COLO668 (cell line): ENCODE results near the gene STX18.
A peak's percentile ranks its signal among the peaks of the same experiment; 100 is the strongest.

ENCODE experiments used
- DNase-seq: peaks from one replicate; lab custom pipeline; 2025; ENCODE audit not compliant: unreplicated experiment; lab: John Stamatoyannopoulos, UW

Gene STX18

DNA sequence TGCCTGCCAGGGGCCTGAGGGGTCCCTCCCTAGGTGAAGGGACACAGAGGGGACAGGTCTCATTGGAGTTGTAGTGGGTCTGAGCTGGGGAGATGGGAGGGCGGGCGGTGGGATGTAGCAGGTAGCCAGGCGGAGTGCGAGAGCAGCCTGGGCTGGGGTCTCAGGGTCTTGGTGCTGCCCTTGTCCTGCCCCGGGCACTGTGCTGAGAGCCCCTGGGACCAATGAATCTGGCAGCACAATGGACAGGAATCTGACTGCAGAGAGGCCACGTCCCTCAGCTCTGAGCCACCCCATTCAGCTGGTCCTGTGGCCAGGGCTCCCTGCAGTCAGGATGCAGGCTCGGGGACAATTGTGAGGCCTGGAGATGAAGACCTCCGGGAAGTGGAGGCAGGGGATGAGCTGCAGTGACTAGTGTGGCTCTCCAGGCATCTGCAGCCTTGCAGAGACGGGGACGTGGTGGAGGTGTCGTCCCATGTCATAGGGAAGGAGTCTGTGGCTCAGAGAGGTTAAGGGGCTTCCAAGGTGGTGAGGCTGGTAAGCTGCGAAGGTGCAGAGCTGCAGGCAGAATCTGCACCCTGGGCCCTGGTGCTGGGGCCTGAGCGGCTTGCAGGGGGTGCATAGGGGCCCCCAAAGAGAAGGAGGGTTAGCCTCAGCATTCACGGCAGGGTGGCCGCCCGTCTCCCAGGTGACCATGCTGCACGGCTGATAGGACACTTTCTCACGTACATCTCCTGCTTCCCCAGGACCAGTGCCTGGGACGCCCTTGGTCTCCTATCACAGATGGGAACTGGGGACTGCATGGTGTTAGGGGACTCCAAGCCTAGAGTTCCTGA is 134.3 kb downstream of the STX18 start:
- DNase-seq, result no peak

DNA sequence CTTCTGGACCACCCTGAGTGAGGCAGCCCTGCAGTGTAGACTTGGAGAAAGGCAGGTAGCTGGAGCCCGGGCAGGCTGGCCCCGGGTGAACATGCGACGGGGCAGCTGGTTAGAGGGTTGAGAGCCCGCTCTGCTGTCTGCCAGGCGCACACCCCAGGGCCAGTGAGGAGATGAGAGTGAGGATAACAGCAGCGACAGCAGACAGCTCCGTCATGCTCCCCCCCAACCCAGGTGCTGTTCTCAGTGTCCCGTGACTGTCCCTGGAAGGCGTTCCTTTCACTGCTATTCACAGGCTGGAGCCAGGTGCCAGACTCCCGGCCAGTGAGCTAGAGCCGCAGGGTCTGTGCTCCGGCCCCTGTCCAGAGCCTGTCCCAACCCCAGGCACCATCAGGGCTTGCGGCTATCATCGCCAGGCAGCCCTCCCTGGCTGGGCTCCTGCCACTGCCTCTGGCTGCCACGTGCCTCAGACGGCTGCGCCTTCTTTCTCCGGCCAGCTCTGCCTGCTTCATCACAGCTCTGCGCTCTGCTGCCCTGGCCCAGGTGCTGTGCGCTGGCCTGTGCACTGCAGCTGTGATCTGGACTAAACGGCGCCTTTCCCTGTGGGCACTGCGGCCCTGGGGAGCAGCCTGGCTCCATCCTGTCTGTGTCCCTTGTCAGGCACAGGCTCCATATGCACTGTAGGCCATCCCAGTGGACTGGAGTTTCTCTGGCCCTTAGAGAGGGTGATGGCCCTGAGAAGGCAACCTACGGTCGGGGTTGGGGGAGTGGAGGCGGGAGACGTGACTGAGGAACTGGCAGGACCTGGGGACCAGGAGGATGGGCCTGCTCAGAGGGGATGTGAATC is 135.2 kb downstream of the STX18 start:
- DNase-seq, result peak; percentile 25

- no peak for DNase-seq
Observed at GRCh38 chr4:4405358-4405962, 136.4 kb downstream of the STX18 start.

- DNase-seq, result no peak
Observed at GRCh38 chr4:4402966-4403365, 138.9 kb downstream of the STX18 start.

- DNase-seq, result no peak
Observed at GRCh38 chr4:4401036-4401435, 140.8 kb downstream of the STX18 start.

GRCh38 chr4:4398430-4398829 is 143.4 kb downstream of the STX18 start:
- no peak for DNase-seq

GRCh38 chr4:4397441-4397819 is 144.4 kb downstream of the STX18 start:
- DNase-seq, result no peak

- DNase-seq, result no peak
Observed at GRCh38 chr4:4396628-4397440, 145.0 kb downstream of the STX18 start.

- DNase-seq, result peak; percentile 69
Observed at GRCh38 chr4:4395849-4396627, 145.8 kb downstream of the STX18 start.

DNA sequence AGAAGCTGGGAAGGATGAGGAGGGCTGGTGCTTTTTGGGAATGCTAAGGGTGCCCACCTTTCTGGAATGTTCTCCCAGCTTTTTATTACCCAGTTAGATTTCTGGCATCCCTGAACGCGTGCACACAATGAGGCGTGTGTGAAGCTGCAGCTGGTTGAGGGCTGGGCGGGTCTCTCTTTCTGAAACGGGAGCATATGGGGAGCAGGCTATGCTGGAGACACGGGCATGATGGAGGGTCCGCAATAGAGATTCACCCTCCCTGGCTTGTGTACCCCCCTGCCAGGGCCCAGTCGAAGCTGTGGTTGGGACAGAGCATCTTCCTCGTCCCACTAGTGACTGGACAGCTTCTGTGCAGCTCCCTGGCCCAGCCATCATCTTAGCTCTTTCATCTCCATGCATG is 146.5 kb downstream of the STX18 start:
- DNase-seq, result no peak

DNA sequence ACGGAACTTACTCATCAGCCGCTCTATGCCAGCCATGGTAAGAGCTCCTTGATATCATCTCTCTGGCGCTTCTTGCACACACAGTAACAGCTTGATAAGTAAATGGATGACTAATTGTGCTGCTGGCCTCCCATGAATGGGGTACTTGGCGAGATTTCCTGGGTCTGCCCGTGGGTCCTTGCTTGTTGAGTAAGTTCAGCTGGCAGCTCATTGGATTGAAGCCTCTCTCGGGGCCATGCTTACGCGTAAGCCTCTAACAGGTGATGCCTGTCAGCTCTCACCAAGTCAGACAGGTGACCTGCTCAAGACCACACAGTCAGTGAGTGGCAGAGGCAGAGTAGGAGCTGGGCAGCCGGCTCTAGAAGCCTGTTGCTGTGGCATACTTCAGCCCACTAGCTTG is 147.2 kb downstream of the STX18 start:
- no peak for DNase-seq

- no peak for DNase-seq
Observed at GRCh38 chr4:4392501-4393183, 149.2 kb downstream of the STX18 start.

GRCh38 chr4:4391866-4392265 is 150.0 kb downstream of the STX18 start:
- no peak for DNase-seq

GRCh38 chr4:4390515-4391240 is 151.2 kb downstream of the STX18 start:
- DNase-seq, result no peak

DNA sequence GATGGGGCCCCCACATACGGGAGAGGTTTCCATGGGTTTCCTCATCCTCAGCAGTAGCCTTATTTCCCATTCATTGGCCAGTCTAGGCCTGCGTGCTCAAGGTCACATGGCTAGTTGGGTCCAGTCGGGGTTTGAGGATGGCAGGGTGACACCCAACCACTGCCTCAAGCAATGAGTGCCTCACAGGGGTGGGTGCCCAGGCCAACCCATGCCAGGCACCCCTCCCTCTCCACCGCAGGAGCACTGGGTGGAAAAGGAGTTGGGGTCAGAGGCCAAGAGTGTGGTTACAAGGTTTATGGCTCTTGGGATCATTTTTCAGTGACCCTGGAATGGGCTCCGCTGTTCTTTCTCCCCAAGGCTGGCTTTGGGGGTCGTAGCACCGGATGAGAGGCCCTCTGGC is 151.8 kb downstream of the STX18 start:
- DNase-seq, result no peak

DNA sequence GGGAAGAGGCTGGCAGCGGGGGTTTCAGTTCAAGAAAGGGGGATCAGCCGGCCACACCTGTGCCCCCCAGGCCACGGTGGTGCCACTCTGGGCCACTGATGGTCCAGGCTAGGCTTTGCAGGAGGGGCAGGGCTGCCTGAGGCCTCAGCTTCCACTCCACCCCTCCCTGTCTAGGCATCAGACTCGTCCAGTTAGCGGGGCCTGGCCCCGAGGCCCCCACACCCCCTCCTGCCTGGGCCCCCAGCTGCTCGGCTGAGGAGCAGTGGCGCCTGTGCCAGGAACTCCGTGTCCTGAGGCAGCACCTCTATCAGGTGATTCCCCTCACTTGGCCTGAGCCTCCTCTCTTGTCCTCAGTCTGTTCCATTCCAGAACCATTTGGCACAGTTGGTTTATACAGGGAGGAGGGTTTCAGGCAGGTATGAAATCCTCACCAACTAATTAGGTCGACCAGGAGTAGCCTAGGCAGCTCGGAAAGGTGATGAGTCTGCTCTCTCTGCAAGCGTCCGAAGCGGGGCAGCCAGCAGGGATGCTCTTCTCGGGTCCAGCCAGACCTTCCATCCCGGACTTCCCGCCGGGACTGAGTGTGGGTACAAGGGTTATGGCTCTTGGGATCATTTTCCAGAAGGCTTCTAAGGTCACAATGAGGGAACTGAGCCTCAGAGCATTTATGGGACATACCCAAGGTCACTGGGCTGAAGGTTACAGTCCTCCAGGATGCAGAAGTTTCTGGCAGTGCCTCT is 152.8 kb downstream of the STX18 start:
- DNase-seq, result no peak

DNA sequence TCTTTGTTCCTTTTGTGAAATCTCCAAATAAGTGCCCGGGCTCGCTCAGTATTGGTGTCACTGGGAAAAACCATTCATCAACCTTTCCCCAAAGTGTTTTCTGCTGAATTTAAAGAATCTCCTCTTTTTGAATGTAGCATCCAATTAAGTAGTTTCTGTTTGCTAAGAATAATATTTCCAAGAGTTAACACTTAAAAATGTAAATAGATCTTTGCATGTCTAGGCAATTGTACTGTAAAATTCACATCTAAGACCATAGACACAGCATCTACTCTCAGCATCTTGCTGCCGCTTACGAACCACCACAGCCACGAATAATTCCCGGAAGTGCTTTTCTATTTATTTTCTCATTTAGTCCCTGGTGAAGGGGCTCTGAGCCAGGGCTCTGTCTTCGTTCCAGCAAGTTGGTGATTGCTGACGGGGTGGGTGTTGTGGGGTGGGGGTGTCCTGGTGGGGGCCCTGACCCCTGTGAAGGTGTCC is 153.5 kb downstream of the STX18 start:
- DNase-seq, result no peak
